Measurements from ENCODE around the gene GJB1.

DNA sequence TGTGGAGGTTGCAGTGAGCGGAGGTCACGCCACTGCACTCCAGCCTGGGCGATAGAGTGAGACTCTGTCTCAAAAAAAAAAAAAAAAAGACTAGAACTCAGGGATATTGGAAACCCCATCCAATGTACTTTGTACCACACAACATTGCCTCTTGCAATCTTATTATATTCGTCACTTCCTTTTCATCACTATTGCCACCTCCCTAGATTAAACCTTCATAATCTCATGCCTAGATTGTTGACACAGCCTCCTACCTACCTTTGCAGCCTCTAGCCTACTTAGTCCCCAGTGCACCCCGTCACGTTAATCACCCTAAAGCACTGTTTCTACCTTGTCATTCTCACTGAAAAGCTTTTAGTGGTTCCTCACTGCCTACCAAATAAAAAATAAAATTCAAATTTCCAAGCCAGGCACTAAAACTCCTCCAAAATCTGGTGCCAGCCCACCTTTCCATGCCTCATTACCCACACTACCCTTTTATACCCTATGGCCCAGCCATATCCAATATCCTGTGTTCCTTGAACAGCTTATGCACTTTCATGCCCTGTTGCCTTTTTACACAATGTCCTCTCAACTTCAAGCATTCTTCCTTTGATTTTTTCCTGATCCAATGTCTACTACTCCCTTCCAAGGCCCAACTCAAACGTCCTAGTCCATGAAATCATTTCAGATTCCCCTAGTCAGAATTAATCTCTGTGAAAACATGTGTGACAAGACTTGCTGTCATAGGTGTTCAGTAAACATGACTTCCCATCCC lies 23.6 kb upstream of the GJB1 start:
- TF ChIP-seq, protein P1, sequence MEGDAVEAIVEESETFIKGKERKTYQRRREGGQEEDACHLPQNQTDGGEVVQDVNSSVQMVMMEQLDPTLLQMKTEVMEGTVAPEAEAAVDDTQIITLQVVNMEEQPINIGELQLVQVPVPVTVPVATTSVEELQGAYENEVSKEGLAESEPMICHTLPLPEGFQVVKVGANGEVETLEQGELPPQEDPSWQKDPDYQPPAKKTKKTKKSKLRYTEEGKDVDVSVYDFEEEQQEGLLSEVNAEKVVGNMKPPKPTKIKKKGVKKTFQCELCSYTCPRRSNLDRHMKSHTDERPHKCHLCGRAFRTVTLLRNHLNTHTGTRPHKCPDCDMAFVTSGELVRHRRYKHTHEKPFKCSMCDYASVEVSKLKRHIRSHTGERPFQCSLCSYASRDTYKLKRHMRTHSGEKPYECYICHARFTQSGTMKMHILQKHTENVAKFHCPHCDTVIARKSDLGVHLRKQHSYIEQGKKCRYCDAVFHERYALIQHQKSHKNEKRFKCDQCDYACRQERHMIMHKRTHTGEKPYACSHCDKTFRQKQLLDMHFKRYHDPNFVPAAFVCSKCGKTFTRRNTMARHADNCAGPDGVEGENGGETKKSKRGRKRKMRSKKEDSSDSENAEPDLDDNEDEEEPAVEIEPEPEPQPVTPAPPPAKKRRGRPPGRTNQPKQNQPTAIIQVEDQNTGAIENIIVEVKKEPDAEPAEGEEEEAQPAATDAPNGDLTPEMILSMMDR (IDR thresholded peaks at IDR 0.05) = no peak
- TF ChIP-seq POLR2A (IDR thresholded peaks at IDR 0.05) = no peak

All from suprapubic skin (tissue), 3 donors.